Spinal cord (tissue), 10 donors: ENCODE results near the gene SLC11A1. TPM values are rescaled to one million over a fixed set of nuclear protein-coding genes. Genes with fewer than 3 reads are reported as not detected.
A peak's percentile ranks its signal among the peaks of the same experiment; 100 is the strongest.

ENCODE experiments used
- DNase-seq, 6 donors: peaks; one replicate each; pipeline versions ENCODE4 v3.0.0 to v3.0.0-alpha.2; 2013 to 2015; ENCODE audit warnings: low spot score in 6 of 6, low read depth in 4 of 6
- H3K27ac ChIP-seq: one replicate; pipeline ENCODE4 v1.5.1; 2013; ENCODE audit warnings: low read depth, low read length, control low read depth
- H3K27me3 ChIP-seq: one replicate; pipeline ENCODE4 v1.6.1; 2013; ENCODE audit warnings: low read length; ENCODE audit not compliant: control insufficient read depth, insufficient read depth
- H3K36me3 ChIP-seq: one replicate; pipeline ENCODE4 v1.6.1; 2013; ENCODE audit warnings: low read length; ENCODE audit not compliant: control insufficient read depth, insufficient read depth
- H3K4me1 ChIP-seq: one replicate; pipeline ENCODE4 v1.6.1; 2013; ENCODE audit warnings: low read length; ENCODE audit not compliant: control insufficient read depth, insufficient read depth
- H3K4me3 ChIP-seq: one replicate; pipeline ENCODE4 v1.5.1; 2013; ENCODE audit warnings: low read depth, low read length, control low read depth
- H3K9me3 ChIP-seq: one replicate; pipeline ENCODE4 v1.6.1; 2013; ENCODE audit warnings: low read length; ENCODE audit not compliant: control insufficient read depth, insufficient read depth
- WGBS: methylation state at CpG from one replicate; pipeline ENCODE4 v1.1.5; 2013; ENCODE audit warnings: missing lambda C conversion rate; ENCODE audit not compliant: insufficient coverage; 5-methylcytosine and 5-hydroxymethylcytosine counted together
- polyA plus RNA-seq, 2 donors: library from polyadenylated mRNA; unstranded; fragments of 120-200 nt; gene quantifications; one replicate each; pipeline ENCODE4 v1.2.1, GENCODE V29; 2013; ENCODE audit not compliant: insufficient read length in 2 of 2
- total RNA-seq, 2 donors: library from RNA; depleted of rRNA in 1 of 2; stranded (reverse); fragments of 120-200 nt in 1 of 2; fragments of >200 nt in 1 of 2; gene quantifications; one replicate each; pipeline versions ENCODE4 v1.2.3 to v1.2.4, GENCODE V29; 2013 to 2014
- donor health status: healthy.

SLC11A1 gene
- total and polyA plus RNA-seq, 4 donors: 1.5 to 5.0 (median 2.9) TPM

- peaks cover 66% of the 10 kb centered on the region for H3K4me1 ChIP-seq
- H3K36me3 ChIP-seq: peaks cover 46% of the 10 kb centered on the region
- DNase-seq: no peak
- no peak overlapping the region for H3K4me3 ChIP-seq
- H3K27me3 ChIP-seq: peaks cover 5% of the 10 kb centered on the region
- WGBS: 64% methylated on average over 4 of the region's 7 CpGs
- no peak overlapping the region for H3K27ac ChIP-seq
- no peaks in the 10 kb centered on the region for H3K9me3 ChIP-seq
Measured at GRCh38 chr2:218403810-218404209, 21.7 kb downstream of the SLC11A1 start.

GRCh38 chr2:218404351-218405085 lies 22.4 kb downstream of the SLC11A1 start:
- Histone ChIP-seq H3K27me3 (no peaks in the 10 kb centered on the region), H3K36me3 (peaks cover 46% of the 10 kb centered on the region), H3K27ac (peak overlapping the region; percentile 33), H3K9me3 (no peaks in the 10 kb centered on the region), H3K4me3 (no peak overlapping the region), H3K4me1 (peaks cover 61% of the 10 kb centered on the region)
- no peak for DNase-seq
- WGBS: 82% methylated on average over 13 of the region's 16 CpGs

DNA sequence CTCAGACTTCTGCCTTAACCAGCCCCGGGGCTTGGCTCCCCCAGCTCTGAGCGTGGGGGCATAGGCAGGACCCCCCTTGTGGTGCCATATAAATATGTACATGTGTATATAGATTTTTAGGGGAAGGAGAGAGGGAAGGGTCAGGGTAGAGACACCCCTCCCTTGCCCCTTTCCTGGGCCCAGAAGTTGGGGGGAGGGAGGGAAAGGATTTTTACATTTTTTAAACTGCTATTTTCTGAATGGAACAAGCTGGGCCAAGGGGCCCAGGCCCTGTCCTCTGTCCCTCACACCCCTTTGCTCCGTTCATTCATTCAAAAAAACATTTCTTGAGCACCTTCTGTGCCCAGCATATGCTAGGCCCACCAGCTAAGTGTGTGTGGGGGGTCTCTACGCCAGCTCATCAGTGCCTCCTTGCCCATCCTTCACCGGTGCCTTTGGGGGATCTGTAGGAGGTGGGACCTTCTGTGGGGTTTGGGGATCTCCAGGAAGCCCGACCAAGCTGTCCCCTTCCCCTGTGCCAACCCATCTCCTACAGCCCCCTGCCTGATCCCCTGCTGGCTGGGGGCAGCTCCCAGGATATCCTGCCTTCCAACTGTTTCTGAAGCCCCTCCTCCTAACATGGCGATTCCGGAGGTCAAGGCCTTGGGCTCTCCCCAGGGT lies 23.1 kb downstream of the SLC11A1 start:
- Histone ChIP-seq H3K27me3 (no peaks in the 10 kb centered on the region), H3K4me3 (no peak overlapping the region), H3K9me3 (no peaks in the 10 kb centered on the region), H3K4me1 (peaks cover 61% of the 10 kb centered on the region), H3K36me3 (peaks cover 46% of the 10 kb centered on the region), H3K27ac (peak overlapping the region; percentile 97)
- DNase-seq: no peak
- whole genome bisulfite sequencing: no CpG with 5 or more reads among the region's 8 CpGs

DNA sequence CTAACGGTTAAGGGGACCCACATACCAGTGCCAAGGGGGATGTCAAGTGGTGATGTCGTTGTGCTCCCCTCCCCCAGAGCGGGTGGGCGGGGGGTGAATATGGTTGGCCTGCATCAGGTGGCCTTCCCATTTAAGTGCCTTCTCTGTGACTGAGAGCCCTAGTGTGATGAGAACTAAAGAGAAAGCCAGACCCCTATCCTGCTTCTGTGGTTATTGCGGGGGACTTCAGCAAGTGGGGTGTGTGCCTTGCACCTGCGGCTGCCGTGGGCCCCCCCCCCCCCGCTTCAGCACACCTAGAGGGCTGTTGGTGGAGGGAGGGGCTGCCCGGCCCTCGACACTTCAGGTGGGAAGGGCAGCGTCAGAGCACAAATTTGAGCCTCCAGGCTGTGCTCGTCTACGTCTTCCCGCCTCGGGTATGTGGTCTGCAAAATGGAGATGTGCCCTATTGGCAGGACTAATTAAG lies 23.7 kb downstream of the SLC11A1 start:
- peak in 1 of 6 donors; percentile 53 for DNase-seq
- H3K36me3 ChIP-seq: peaks cover 46% of the 10 kb centered on the region
- peaks cover 57% of the 10 kb centered on the region for H3K4me1 ChIP-seq
- H3K9me3 ChIP-seq: no peaks in the 10 kb centered on the region
- no peaks in the 10 kb centered on the region for H3K27me3 ChIP-seq
- peak overlapping the region; percentile 47 for H3K4me3 ChIP-seq
- 2% methylated on average over 8 of the region's 15 CpGs for WGBS
- peak overlapping the region; percentile 97 for H3K27ac ChIP-seq

- Histone ChIP-seq H3K4me1 (peaks cover 51% of the 10 kb centered on the region), H3K4me3 (peak overlapping the region; percentile 69), H3K36me3 (peaks cover 41% of the 10 kb centered on the region), H3K27me3 (no peaks in the 10 kb centered on the region), H3K27ac (peak overlapping the region; percentile 98), H3K9me3 (no peaks in the 10 kb centered on the region)
- 0% methylated on average over 50 of the region's 56 CpGs for WGBS
- DNase-seq: peak in 5 of 6 donors; percentile 85 to 98 (median 90)
Measured at GRCh38 chr2:218406209-218406948, 24.3 kb downstream of the SLC11A1 start.

GRCh38 chr2:218406949-218407618 lies 25.0 kb downstream of the SLC11A1 start:
- peaks cover 34% of the 10 kb centered on the region for H3K36me3 ChIP-seq
- peaks cover 44% of the 10 kb centered on the region for H3K4me1 ChIP-seq
- H3K27me3 ChIP-seq: no peaks in the 10 kb centered on the region
- peak overlapping the region; percentile 98 for H3K27ac ChIP-seq
- H3K9me3 ChIP-seq: no peaks in the 10 kb centered on the region
- 15% methylated on average over 11 of the region's 13 CpGs for WGBS
- DNase-seq: peak in 2 of 6 donors; percentile 71 to 84
- H3K4me3 ChIP-seq: peak overlapping the region; percentile 69

DNA sequence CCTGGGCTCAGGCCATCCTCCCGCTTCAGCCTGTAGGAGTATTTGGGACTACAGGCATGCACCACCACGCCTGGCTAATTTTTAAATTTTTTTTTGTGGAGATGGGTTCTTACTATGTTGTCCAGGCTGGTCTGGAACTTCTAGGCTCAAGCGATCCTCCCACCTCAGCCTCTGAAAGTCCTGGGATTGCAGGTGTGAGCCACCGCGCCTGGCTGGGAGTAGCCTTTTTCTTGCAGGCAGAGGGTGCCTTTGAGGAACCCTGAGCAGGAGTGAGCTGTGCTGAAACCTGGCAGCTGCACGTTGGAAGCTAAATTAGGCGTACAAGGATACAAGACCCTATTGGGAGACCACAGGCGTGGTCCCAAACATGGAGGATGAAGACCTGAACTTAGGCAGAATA lies 25.6 kb downstream of the SLC11A1 start:
- Histone ChIP-seq H3K27ac (no peak overlapping the region), H3K36me3 (peaks cover 28% of the 10 kb centered on the region), H3K4me3 (no peak overlapping the region), H3K9me3 (no peaks in the 10 kb centered on the region), H3K4me1 (peaks cover 38% of the 10 kb centered on the region), H3K27me3 (no peaks in the 10 kb centered on the region)
- no peak for DNase-seq
- 82% methylated on average over 6 of the region's 8 CpGs for WGBS

GRCh38 chr2:218418321-218418716 lies 36.2 kb downstream of the SLC11A1 start:
- H3K4me3 ChIP-seq: no peak overlapping the region
- no peaks in the 10 kb centered on the region for H3K27me3 ChIP-seq
- H3K9me3 ChIP-seq: no peaks in the 10 kb centered on the region
- no peak overlapping the region for H3K27ac ChIP-seq
- H3K36me3 ChIP-seq: no peaks in the 10 kb centered on the region
- DNase-seq: no peak
- WGBS: 94% methylated on average over 5 of the region's 5 CpGs
- H3K4me1 ChIP-seq: no peaks in the 10 kb centered on the region

DNA sequence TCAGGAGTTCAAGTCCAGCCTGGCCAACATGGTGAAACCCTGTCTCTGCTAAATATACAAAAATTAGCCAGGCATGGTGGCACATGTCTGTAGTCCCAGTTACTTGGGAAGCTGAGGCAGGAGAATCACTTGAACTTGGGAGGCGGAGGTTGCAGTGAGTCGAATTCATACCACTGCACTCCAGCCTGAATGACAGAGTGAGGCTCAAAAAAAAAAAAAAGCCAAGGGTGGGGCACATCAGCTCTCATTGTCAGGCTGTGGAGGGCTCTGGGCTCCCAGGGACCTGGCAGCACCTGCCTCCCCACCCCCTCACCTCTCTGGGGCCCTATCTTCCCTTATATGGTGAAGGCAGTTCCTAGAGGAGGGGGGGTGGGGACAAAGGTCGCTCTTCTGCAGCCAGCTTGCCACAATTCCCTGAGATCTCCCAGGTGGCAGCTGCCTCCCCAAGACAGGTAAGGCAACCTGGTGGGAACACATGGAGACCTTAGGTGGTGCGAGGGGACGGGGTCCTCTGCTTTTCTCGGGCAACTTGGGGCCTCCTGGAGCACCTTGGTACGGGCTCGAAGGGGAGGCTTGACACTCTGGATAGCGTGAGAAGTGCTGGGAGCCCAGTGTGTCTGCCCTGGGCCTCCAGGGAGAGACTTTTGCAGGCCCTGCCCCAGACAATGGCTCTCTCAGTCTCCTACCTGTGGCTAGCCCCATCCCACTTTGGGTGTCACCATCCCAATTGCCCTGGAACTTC lies 36.8 kb downstream of the SLC11A1 start, which contains the start of gene VIL1:
Gene VIL1, plus strand, starts transcription at position 407 of the 742 bp plus-strand sequence. CDS start 4,656 bp downstream, outside the sequence.
- H3K36me3 ChIP-seq: no peaks in the 10 kb centered on the region
- H3K27ac ChIP-seq: no peak within 1 kb of the TSS
- H3K4me3 ChIP-seq: no peak within 1 kb of the TSS
- WGBS: 86% methylated on average over 9 of the region's 9 CpGs
- DNase-seq: no peak
- no peaks in the 10 kb centered on the region for H3K4me1 ChIP-seq
- no peaks in the 10 kb centered on the region for H3K9me3 ChIP-seq
- H3K27me3 ChIP-seq: no peaks in the 10 kb centered on the region
